ENCODE results near the gene HNRNPUL1. TPM values are rescaled to one million over a fixed set of nuclear protein-coding genes. Genes with fewer than 3 reads are reported as not detected.

HNRNPUL1 gene
- polyA plus RNA-seq, 1 experiment = 35.4 TPM

GRCh38 chr19:41223431-41224234 is 40.5 kb upstream of the HNRNPUL1 start:
- H3K36me3 ChIP-seq (ENCODE audit: control insufficient read depth, insufficient read depth, low read length) = peaks cover 28% of the 10 kb centered on the region
- CTCF ChIA-PET = interaction anchor here (1.0 to 4.1 kb wide), 5 partner anchors 18 to 85 kb away, joined by 3 to 27 read pairs (median 6); partner anchors contain the start of gene HNRNPUL1

GRCh38 chr19:41224632-41225031 is 39.5 kb upstream of the HNRNPUL1 start:
- ChIA-PET POLR2A (no interaction called here), CTCF (interaction anchor here (1.2 to 4.1 kb wide), 3 partner anchors 19 to 84 kb away, joined by 6 to 27 read pairs (median 11); partner anchors contain the start of gene HNRNPUL1)
- peaks cover 28% of the 10 kb centered on the region for H3K36me3 ChIP-seq (ENCODE audit: control insufficient read depth, insufficient read depth, low read length)
- TF ChIP-seq, protein P1, sequence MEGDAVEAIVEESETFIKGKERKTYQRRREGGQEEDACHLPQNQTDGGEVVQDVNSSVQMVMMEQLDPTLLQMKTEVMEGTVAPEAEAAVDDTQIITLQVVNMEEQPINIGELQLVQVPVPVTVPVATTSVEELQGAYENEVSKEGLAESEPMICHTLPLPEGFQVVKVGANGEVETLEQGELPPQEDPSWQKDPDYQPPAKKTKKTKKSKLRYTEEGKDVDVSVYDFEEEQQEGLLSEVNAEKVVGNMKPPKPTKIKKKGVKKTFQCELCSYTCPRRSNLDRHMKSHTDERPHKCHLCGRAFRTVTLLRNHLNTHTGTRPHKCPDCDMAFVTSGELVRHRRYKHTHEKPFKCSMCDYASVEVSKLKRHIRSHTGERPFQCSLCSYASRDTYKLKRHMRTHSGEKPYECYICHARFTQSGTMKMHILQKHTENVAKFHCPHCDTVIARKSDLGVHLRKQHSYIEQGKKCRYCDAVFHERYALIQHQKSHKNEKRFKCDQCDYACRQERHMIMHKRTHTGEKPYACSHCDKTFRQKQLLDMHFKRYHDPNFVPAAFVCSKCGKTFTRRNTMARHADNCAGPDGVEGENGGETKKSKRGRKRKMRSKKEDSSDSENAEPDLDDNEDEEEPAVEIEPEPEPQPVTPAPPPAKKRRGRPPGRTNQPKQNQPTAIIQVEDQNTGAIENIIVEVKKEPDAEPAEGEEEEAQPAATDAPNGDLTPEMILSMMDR (IDR thresholded peaks at IDR 0.05; ENCODE audit: insufficient read depth, low read depth, low read length) = no peak
- H3K4me3 ChIP-seq (ENCODE audit: low read depth, low read length) = no peak overlapping the region
- H3K27me3 ChIP-seq (ENCODE audit: control insufficient read depth, insufficient read depth, low read length) = no peaks in the 10 kb centered on the region
- no peak for DNase-seq (ENCODE audit: low read depth)

More at GRCh38 chr19:41223431-41224234, 40.5 kb upstream of the HNRNPUL1 start:
- POLR2A ChIA-PET = no interaction called here
- TF ChIP-seq, protein P1 (IDR thresholded peaks at IDR 0.05; ENCODE audit: insufficient read depth, low read depth, low read length) = no peak
- Histone ChIP-seq H3K27me3 (ENCODE audit: control insufficient read depth, insufficient read depth, low read length) (no peaks in the 10 kb centered on the region), H3K4me3 (ENCODE audit: low read depth, low read length) (peak overlapping the region; percentile 11; the same call in 1 of the 2 replicates)
- DNase-seq (ENCODE audit: low read depth) = peak; percentile 71

DNA sequence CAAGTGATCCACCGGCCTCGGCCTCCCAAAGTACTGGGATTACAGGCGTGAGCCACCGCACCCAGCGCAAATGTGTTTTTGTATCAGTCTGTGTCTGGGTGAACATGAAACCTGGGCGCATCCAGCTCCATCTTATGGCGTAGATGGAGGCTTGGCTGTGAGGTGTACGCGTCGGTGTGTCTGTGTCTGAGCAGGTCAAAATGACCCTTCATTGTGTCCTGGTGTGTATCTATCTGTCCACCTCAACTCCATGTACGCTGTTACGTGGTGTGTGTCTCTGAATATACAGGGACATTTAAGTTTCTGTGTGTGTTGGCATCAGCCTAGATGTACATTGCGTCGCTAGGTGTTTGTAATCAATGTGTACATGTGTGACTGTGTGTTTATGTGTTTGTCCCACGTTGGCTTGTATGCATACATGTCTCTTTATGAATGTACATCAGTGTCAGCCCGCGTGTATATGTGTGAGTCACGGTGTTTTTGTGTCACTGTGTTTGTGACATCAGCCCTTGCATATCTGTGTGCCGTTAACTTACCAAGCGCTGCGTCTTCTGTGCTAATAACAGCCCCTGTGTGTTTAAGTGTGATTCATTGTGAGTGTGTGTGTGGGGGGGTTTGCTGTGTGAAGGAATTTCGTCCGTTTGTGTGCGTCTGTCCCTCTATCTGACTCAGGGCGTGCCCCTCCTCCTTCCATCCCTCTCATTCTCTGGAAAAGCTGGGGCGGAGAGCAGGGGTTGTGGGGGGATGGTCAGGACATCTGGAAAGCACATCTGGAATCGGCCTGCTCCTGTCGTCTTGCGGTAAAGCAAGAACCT is 38.7 kb upstream of the HNRNPUL1 start:
- DNase-seq (ENCODE audit: low read depth) = peak; percentile 98
- CTCF ChIA-PET = interaction anchor here (1.0 to 4.1 kb wide), 4 partner anchors 11 to 38 kb away, joined by 4 to 27 read pairs (median 8); partner anchors contain the start of gene HNRNPUL1
- TF ChIP-seq, protein P1 (IDR thresholded peaks at IDR 0.05; ENCODE audit: insufficient read depth, low read depth, low read length) = no peak
- Histone ChIP-seq H3K36me3 (ENCODE audit: control insufficient read depth, insufficient read depth, low read length) (peaks cover 28% of the 10 kb centered on the region), H3K27me3 (ENCODE audit: control insufficient read depth, insufficient read depth, low read length) (no peaks in the 10 kb centered on the region), H3K4me3 (ENCODE audit: low read depth, low read length) (peak overlapping the region; percentile 31)
- POLR2A ChIA-PET = interaction anchor here (0.7 to 0.8 kb wide), 2 partner anchors 448 to 943 kb away, joined by 3 to 4 read pairs; no protein-coding TSS in a partner anchor

GRCh38 chr19:41226053-41226873 is 37.9 kb upstream of the HNRNPUL1 start:
- CTCF ChIA-PET = interaction anchor here (0.6 to 4.1 kb wide), 6 partner anchors 11 to 33 kb away, joined by 3 to 27 read pairs (median 4); no protein-coding TSS in a partner anchor
- no peaks in the 10 kb centered on the region for H3K27me3 ChIP-seq (ENCODE audit: control insufficient read depth, insufficient read depth, low read length)
- TF ChIP-seq, protein P1 (IDR thresholded peaks at IDR 0.05; ENCODE audit: insufficient read depth, low read depth, low read length) = no peak
- POLR2A ChIA-PET = interaction anchor here (0.7 to 0.8 kb wide), 2 partner anchors 449 to 944 kb away, joined by 3 to 4 read pairs; no protein-coding TSS in a partner anchor
- peak overlapping the region; percentile 31 for H3K4me3 ChIP-seq (ENCODE audit: low read depth, low read length)
- H3K36me3 ChIP-seq (ENCODE audit: control insufficient read depth, insufficient read depth, low read length) = peaks cover 28% of the 10 kb centered on the region
- DNase-seq (ENCODE audit: low read depth) = peak; percentile 26

All from BJ (cell line).